GM19328 (cell line): ENCODE results near the gene CSNK1D.

Source experiments
- ATAC-seq: cut with Tn5 transposase; IDR thresholded peaks from one replicate; pipeline ENCODE4 v1.9.1; 2021; ENCODE audit warnings: mild to moderate bottlenecking, moderate library complexity; ENCODE audit not compliant: unreplicated experiment

Gene CSNK1D

GRCh38 chr17:82241183-82241925 is 32.1 kb downstream of the CSNK1D start:
- no peak for ATAC-seq

DNA sequence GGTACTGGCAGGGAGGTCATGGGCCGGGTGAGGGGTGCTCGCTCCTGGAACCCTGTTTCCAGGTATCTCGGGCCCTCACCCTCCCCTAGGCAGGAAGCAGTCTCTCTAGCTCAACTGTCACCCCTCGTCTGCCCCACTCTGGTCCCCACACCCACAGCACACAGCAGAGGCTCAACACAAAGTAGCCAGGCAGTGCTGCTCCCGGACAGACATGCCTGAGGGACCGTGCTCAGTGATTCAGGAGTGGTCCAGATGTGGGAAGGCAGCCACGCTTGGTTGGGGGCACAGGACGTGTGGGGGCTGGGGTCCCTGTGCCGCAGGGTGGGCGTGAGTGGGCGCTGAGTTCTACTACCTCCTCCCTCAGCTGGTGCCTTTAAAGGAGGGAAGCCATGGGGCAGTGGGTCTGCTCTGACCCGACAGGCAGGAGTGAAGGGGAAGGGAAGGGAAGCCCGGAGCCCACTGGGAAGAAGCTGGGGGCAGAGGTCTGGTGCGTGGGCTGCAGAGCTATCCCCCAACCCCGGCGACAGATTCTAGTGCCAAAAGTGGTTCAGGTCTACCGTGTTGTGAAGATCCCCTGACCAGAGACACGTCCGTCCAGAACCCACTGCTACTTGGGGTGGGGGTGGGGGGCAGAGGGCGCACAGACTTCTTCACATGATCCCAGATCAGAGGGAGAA is 32.9 kb downstream of the CSNK1D start:
- no peak for ATAC-seq

GRCh38 chr17:82239926-82240505 is 33.5 kb downstream of the CSNK1D start:
- no peak for ATAC-seq

DNA sequence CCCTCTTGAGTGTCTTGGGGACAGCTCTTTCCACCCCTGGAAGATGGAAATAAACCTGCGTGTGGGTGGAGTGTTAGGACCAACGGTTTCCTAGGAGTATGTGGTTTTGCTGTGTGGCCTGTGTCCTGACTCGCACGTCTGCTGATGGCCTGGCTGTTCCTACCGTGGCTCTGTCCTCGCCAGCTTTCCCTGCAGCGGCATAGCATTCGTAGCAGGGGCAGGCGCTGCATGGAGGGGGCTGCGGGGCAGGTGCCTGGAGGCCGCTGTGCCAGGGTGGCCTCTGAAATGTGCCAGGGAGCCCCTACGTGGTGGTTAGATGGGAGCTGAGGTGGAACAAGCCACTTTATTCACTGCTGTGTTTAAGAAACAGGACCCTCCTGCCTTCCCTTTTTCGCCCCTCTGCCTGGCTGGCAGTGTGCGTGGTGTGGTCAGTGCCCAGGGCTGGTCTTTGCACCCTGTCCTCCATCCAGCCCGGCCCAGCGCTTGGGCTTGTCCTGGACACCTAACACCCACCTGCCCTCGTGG is 34.0 kb downstream of the CSNK1D start:
- no peak for ATAC-seq

DNA sequence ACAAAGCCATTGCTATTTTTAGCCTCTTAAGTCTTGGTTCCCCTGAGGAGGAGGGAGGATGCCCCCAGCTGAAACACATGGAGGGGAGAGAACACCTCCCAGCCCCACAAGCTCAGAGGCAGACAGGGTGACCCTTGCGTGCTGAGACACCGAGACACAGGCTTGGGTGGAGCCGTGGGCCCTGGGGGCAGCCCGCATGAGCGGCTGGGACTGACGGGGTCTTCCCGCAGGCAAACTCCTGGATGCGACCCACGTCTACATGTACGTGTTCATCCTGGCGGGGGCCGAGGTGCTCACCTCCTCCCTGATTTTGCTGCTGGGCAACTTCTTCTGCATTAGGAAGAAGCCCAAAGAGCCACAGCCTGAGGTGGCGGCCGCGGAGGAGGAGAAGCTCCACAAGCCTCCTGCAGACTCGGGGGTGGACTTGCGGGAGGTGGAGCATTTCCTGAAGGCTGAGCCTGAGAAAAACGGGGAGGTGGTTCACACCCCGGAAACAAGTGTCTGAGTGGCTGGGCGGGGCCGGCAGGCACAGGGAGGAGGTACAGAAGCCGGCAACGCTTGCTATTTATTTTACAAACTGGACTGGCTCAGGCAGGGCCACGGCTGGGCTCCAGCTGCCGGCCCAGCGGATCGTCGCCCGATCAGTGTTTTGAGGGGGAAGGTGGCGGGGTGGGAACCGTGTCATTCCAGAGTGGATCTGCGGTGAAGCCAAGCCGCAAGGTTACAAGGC is 34.9 kb downstream of the CSNK1D start:
- ATAC-seq = no peak

GRCh38 chr17:82237746-82238471 is 35.6 kb downstream of the CSNK1D start:
- no peak for ATAC-seq

- ATAC-seq = no peak
These were observed 36.3 kb downstream of the CSNK1D start for GRCh38 chr17:82237083-82237745.

DNA sequence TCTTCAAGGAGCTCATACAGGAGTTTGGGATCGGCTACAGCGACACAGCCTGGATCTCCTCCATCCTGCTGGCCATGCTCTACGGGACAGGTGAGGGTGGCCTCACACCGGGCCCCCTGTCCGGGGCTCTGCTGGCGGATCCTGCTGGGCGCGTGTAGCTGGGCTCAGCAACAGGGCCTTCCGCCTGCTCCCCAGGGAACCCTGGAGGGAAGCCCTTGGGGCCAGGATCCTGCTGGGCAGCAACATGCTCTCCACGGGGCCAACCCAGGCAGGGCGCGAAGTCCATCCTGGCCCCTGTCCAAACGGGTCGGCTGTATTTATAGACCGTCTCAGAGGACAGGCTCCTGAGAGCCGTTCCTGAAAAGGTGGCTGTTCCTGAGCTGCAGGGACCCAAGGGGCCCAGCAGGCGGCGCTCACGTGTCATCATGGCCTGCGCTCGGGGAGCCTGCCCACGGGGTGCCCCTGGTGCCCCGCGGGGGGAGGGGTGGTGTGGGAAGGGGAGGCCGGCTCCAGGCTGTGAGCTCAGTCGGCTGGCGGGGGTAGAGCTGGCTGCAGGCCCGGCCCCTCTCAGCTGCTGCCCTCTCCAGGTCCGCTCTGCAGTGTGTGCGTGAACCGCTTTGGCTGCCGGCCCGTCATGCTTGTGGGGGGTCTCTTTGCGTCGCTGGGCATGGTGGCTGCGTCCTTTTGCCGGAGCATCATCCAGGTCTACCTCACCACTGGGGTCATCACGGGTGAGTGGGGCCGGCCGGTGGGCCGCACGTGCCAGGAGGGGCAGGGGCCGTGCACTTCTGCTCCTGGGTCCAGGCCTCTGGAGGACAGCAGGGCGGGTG is 37.1 kb downstream of the CSNK1D start:
- no peak for ATAC-seq

DNA sequence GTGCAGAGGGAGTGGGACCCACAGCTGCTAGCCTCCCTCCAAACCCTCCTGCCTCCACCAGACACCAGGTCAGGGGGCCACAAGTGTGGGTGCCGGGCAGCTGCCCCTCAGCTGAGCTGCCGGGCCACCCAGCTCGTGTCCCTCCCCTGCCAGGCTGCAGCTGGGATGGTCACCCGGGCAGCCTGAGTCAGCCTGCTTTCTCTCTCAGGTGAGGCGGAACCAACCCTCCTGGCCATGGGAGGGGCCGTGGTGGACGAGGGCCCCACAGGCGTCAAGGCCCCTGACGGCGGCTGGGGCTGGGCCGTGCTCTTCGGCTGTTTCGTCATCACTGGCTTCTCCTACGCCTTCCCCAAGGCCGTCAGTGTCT is 37.7 kb downstream of the CSNK1D start:
- ATAC-seq = no peak

- ATAC-seq = no peak
These were observed 38.3 kb downstream of the CSNK1D start for GRCh38 chr17:82235056-82235774.

DNA sequence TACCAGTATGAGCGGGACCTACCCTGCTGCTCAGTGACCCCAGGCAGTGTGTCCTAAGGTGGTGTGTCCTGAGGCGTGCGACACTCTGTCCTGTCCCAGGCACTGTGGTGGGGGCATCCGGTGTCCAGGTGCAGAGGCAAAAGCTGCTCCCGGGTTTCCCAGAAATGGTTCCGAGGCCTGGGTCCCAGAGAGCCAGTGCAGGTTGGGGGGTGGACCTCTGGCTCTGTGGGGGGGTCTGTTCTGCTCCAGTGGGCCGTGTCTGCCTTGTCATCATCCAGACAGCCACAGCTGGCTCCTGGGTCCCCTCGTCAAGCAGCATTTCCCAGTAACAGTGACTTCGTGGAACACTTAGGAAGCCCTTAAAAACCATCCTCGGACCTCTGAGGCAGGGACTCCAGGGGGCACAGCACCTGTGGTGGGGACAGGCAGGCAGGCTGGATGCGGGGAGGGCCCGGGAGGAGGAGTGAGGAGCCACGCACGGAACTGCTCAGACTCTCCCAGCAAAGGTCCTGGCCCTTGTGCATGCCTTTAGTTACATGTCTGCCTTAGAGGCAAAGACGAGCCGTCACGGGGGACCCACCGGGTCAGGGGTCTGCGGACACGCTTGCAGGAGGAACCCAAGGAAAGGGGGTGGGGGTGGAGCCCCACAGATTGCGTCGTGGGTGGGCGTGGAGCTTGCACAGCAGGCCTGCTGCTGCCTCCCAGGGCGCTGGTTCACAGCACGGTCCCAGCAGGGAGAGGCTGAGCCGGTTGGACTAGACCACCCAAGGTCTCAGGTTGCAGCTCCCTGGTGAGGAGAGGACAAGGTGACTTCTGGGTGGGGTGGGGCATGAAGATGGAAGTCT is 39.1 kb downstream of the CSNK1D start:
- ATAC-seq = no peak

- ATAC-seq = no peak
These were observed 40.4 kb downstream of the CSNK1D start for GRCh38 chr17:82232876-82233785.

GRCh38 chr17:82232322-82232820 is 41.1 kb downstream of the CSNK1D start:
- no peak for ATAC-seq

DNA sequence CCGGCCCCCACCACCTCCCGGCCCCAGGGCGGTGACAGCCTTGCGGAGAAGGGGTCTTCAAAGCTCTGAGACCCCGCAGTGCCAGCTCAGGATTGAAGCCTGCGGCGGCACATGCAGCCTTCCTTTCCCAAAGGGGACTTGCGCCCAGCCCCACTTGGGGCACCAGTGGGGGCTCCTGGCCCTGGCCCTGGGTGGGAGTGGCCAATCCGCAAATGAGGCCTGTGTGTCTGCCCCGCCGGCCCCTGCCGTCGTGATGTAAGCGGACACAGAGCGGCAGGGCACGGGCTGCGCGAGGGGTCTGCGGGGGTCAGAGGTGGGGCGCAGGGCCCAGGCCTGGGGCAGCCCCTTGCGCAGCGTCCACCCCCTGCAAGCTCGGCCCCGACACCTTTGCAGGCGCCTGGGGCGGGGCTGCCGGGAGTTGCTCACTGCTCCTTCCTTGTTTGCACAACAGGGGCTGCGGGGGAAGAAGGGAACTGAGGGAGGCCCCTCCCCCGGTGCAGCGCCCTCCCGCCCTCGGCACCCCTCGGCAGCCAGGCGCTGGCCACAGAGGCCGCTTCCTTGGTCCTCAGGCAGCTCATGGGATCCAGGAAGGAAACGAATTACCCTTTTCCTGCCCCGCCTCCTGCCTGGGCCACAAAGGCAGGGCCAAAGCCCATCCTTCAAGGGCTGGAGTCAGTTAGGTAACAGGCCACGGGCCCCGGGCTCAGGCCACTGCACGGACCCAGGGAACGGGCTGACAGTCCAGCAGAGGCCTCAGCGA is 41.8 kb downstream of the CSNK1D start:
- no peak for ATAC-seq

DNA sequence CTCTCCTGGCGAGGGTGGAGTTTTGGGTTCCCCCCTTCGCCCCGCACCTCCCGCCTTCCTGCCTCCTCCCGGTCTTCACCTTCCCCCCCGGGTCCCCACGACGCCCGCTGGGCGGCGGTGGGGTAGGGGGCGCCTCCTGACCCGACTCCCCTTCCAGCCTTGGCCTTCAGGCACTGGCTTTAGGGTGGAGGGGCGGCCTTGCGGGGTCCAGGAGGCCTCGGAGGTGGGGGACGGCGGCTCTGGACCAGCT is 42.3 kb downstream of the CSNK1D start:
- no peak for ATAC-seq
